Upper lobe of left lung (tissue), 4 donors: ENCODE measurements around the gene GRIA1.

Source experiments
- CTCF ChIP-seq, 6 experiments: fragments of 450-650 bp in 4 of 6; fragments of 200-600 bp in 2 of 6; sonication (generic) in 2 of 6; IDR thresholded peaks; one replicate each; pipeline ENCODE4 v1.5.1; 2016 to 2019; ENCODE audit warnings: antibody characterized with exemption in 6 of 6
- EP300 ChIP-seq, 4 donors: sonication (generic); formaldehyde crosslinking; IDR thresholded peaks; one replicate each; pipeline ENCODE4 v1.5.1; 2017; ENCODE audit warnings: antibody characterized with exemption in 4 of 4, control low read depth in 2 of 4

GRCh38 chr5:153678617-153679329 lies 188.3 kb downstream of the GRIA1 start:
- TF ChIP-seq CTCF (IDR thresholded peaks at IDR 0.05) (no peak), EP300 (IDR thresholded peaks at IDR 0.05) (no peak)
